SK-N-SH (cell line): Measurements from ENCODE around the gene BLOC1S1. TPM values are rescaled to one million over a fixed set of nuclear protein-coding genes. Genes with fewer than 3 reads are reported as not detected.

Experiments
- CTCF ChIA-PET: fragments of 300-600, 350-600 bp; formaldehyde crosslinking; extraction: SDS; loops from one replicate; lab custom pipeline; 2021; lab: Yijun Ruan, JAX
- POLR2A ChIA-PET: fragments of 350-600 bp; sonication (Branson Sonifier 250); formaldehyde crosslinking; extraction: SDS; loops from one replicate; lab custom pipeline; 2020; ENCODE audit warnings: antibody characterized with exemption, inconsistent platforms; lab: Yijun Ruan, JAX
- DNase-seq: peaks from one replicate; pipeline ENCODE4 v3.0.0; 2012
- H2AFZ ChIP-seq: fragments of 200-600 bp; sonication (generic); 2 replicates; pipeline ENCODE4 v1.8.1; 2016; ENCODE audit warnings: antibody characterized with exemption, mild to moderate bottlenecking, low read depth
- H3F3A ChIP-seq: fragments of 200-600 bp; sonication (generic); replicated peaks from 2 replicates; pipeline ENCODE3; 2016; ENCODE audit warnings: antibody characterized with exemption, mild to moderate bottlenecking; ENCODE audit not compliant: insufficient read depth
- H3K27ac ChIP-seq, 2 experiments: fragments of 200-500 bp in 1 of 2; fragments of 200-600 bp in 1 of 2; sonication (Bioruptor generic) in 1 of 2; sonication (generic), shearing (Covaris generic) in 1 of 2; 2 replicates each; pipeline versions ENCODE4 v1.5.1 to v1.6.1; 2014 to 2016; ENCODE audit warnings: low read depth in 2 of 2, inconsistent platforms in 1 of 2, low read length in 1 of 2, mild to moderate bottlenecking in 1 of 2, mixed read lengths in 1 of 2
- H3K27me3 ChIP-seq: fragments of 200-600 bp; sonication (generic), shearing (Covaris generic); 2 replicates; pipeline ENCODE4 v1.6.1; 2016; ENCODE audit warnings: mixed run types; ENCODE audit not compliant: insufficient read depth
- H3K36me3 ChIP-seq, 2 experiments: fragments of 200-500 bp in 1 of 2; fragments of 200-600 bp in 1 of 2; sonication (Bioruptor generic) in 1 of 2; sonication (generic) in 1 of 2; replicated peaks in 1 of 2; 2 replicates each; pipeline versions ENCODE3 to v1.5.1; 2014 to 2016; ENCODE audit warnings: low read length in 1 of 2, mild to moderate bottlenecking in 1 of 2; ENCODE audit not compliant: insufficient read depth in 2 of 2, control insufficient read depth in 1 of 2
- H3K4me1 ChIP-seq, 2 experiments: fragments of 200-500 bp in 1 of 2; fragments of 200-600 bp in 1 of 2; sonication (Bioruptor generic) in 1 of 2; sonication (generic), shearing (Covaris generic) in 1 of 2; 2 replicates each; pipeline versions ENCODE4 v1.5.1 to v1.6.1; 2014 to 2016; ENCODE audit warnings: low read depth in 1 of 2, low read length in 1 of 2, mixed run types in 1 of 2; ENCODE audit not compliant: insufficient read depth in 2 of 2, control insufficient read depth in 1 of 2
- H3K4me2 ChIP-seq: fragments of 200-600 bp; sonication (generic), shearing (Covaris generic); 2 replicates; pipeline ENCODE4 v1.6.1; 2017; ENCODE audit warnings: mixed run types
- H3K4me3 ChIP-seq, 2 experiments: fragments of 200-500 bp in 1 of 2; fragments of 200-600 bp in 1 of 2; sonication (Bioruptor generic) in 1 of 2; sonication (generic), shearing (Covaris generic) in 1 of 2; 2 replicates each; pipeline versions ENCODE4 v1.5.1 to v1.8.1; 2014 to 2016; ENCODE audit warnings: low read depth in 2 of 2, inconsistent platforms in 1 of 2, low read length in 1 of 2, mild to moderate bottlenecking in 1 of 2, mixed read lengths in 1 of 2, moderate library complexity in 1 of 2
- H3K79me2 ChIP-seq: fragments of 200-600 bp; sonication (generic); 2 replicates; pipeline ENCODE4 v1.8.1; 2017; ENCODE audit warnings: mild to moderate bottlenecking; ENCODE audit not compliant: insufficient read depth
- H3K9ac ChIP-seq: fragments of 200-600 bp; sonication (generic); 2 replicates; pipeline ENCODE4 v1.6.1; 2017; ENCODE audit warnings: mixed run types
- H3K9me2 ChIP-seq: fragments of 200-600 bp; sonication (generic); 2 replicates; pipeline ENCODE4 v1.6.1; 2017; ENCODE audit warnings: mixed run types
- H3K9me3 ChIP-seq: fragments of 200-600 bp; sonication (generic); 2 replicates; pipeline ENCODE4 v1.6.1; 2017; ENCODE audit warnings: mixed run types, mild to moderate bottlenecking, moderate library complexity
- H4K20me1 ChIP-seq: fragments of 200-600 bp; sonication (generic); 2 replicates; pipeline ENCODE4 v1.6.1; 2017; ENCODE audit warnings: mild to moderate bottlenecking, mixed run types; ENCODE audit not compliant: insufficient read depth
- CHD2 ChIP-seq: fragments of 150-350 bp; IDR thresholded peaks from 2 replicates; pipeline ENCODE4 v1.6.1; 2018; ENCODE audit warnings: low read length; ENCODE audit not compliant: partially characterized antibody
- CTCF ChIP-seq: fragments of 200-600 bp; sonication (generic); IDR thresholded peaks from 2 replicates; pipeline ENCODE4 v1.6.1; 2017; ENCODE audit warnings: antibody characterized with exemption, mild to moderate bottlenecking, moderate library complexity
- ELF1 ChIP-seq: IDR thresholded peaks from 2 replicates; pipeline ENCODE4 v1.4.0; 2012
- EP300 ChIP-seq, 2 experiments: IDR thresholded peaks; 2 replicates each; pipeline versions ENCODE4 v1.4.0 to v1.6.1; 2012; ENCODE audit warnings: borderline replicate concordance in 1 of 2, low read depth in 1 of 2, low read length in 1 of 2
- FOSL2 ChIP-seq: IDR thresholded peaks from 2 replicates; pipeline ENCODE4 v1.4.0; 2012; ENCODE audit warnings: low read depth, mild to moderate bottlenecking, moderate library complexity, borderline replicate concordance
- FOXJ3 ChIP-seq: sonication (generic); formaldehyde crosslinking; IDR thresholded peaks from 2 replicates; pipeline ENCODE4 v1.5.1; 2020; ENCODE audit warnings: mild to moderate bottlenecking, missing genetic modification reagents
- GABPA ChIP-seq: IDR thresholded peaks from 2 replicates; pipeline ENCODE4 v1.4.0; 2012; ENCODE audit warnings: low read depth, mild to moderate bottlenecking
- GATA2 ChIP-seq: sonication (generic); formaldehyde crosslinking; IDR thresholded peaks from 2 replicates; pipeline ENCODE4 v1.5.0; 2020; ENCODE audit warnings: mild to moderate bottlenecking, missing genetic modification reagents
- MAX ChIP-seq: IDR thresholded peaks from 2 replicates; pipeline ENCODE4 v1.4.0; 2012; ENCODE audit warnings: low read depth
- MEF2A ChIP-seq: IDR thresholded peaks from 2 replicates; pipeline ENCODE4 v1.4.0; 2012; ENCODE audit warnings: low read depth, borderline replicate concordance
- MXI1 ChIP-seq: IDR thresholded peaks from 2 replicates; pipeline ENCODE4 v1.6.1; 2012; ENCODE audit warnings: mild to moderate bottlenecking, low read depth, low read length, improper control_type of control experiment
- NFIC ChIP-seq: IDR thresholded peaks from 2 replicates; pipeline ENCODE4 v1.4.0; 2012; ENCODE audit warnings: borderline replicate concordance
- NRF1 ChIP-seq: IDR thresholded peaks from 2 replicates; pipeline ENCODE4 v1.6.1; 2012; ENCODE audit warnings: low read depth, mild to moderate bottlenecking, low read length
- POLR2AphosphoS5 ChIP-seq: IDR thresholded peaks from 2 replicates; pipeline ENCODE4 v1.6.1; 2012; ENCODE audit warnings: low read depth, low read length
- RAD21 ChIP-seq: IDR thresholded peaks from 2 replicates; pipeline ENCODE4 v1.6.1; 2012; ENCODE audit warnings: mild to moderate bottlenecking, low read length
- RCOR1 ChIP-seq: fragments of 150-350 bp; IDR thresholded peaks from 2 replicates; pipeline ENCODE4 v1.6.1; 2017; ENCODE audit warnings: antibody characterized with exemption, low read length
- RFX5 ChIP-seq: IDR thresholded peaks from 2 replicates; pipeline ENCODE4 v1.6.1; 2012; ENCODE audit warnings: mild to moderate bottlenecking, improper control_type of control experiment, low read length
- RXRA ChIP-seq: IDR thresholded peaks from 2 replicates; pipeline ENCODE4 v1.4.0; 2012; ENCODE audit warnings: low read depth, mild to moderate bottlenecking, borderline replicate concordance
- SIN3A ChIP-seq: IDR thresholded peaks from 2 replicates; pipeline ENCODE4 v1.6.1; 2012; ENCODE audit warnings: low read depth, mild to moderate bottlenecking, low read length, moderate library complexity, borderline replicate concordance
- TCF12 ChIP-seq: IDR thresholded peaks from 2 replicates; pipeline ENCODE4 v1.4.0; 2012
- TEAD4 ChIP-seq: IDR thresholded peaks from 2 replicates; pipeline ENCODE4 v1.4.0; 2012; ENCODE audit warnings: mild to moderate bottlenecking, borderline replicate concordance; ENCODE audit not compliant: insufficient read depth
- YY1 ChIP-seq: IDR thresholded peaks from 2 replicates; pipeline ENCODE4 v1.4.0; 2012; ENCODE audit warnings: low read depth, mild to moderate bottlenecking
- ZBTB33 ChIP-seq: IDR thresholded peaks from 2 replicates; pipeline ENCODE4 v1.4.0; 2012; ENCODE audit warnings: low read depth, borderline replicate concordance
- WGBS: methylation state at CpG from one replicate; pipeline ENCODE4 v1.1.6; 2017; ENCODE audit warnings: low lambda C conversion rate; 5-methylcytosine and 5-hydroxymethylcytosine counted together
- polyA plus RNA-seq, 3 experiments: library from polyadenylated mRNA; depleted of rRNA; stranded (reverse); fragments of >200 nt; gene quantifications; 2 replicates each; pipeline ENCODE4 v1.2.3, GENCODE V29; 2012
- TF ChIP-seq, protein P1 (sequence below): fragments of 150-350 bp; IDR thresholded peaks from 2 replicates; pipeline ENCODE4 v1.6.1; 2016; ENCODE audit warnings: mild to moderate bottlenecking, low read depth, low read length
- TF ChIP-seq, protein P2 (sequence below): IDR thresholded peaks from 2 replicates; pipeline ENCODE4; 2012

The BLOC1S1 gene
- polyA plus RNA-seq, 1 of the 3 experiments (the other 2 are of a cell fraction), result 331 TPM

GRCh38 chr12:55696796-55697462 is 18.9 kb upstream of the BLOC1S1 start:
- Histone ChIP-seq H3K9ac (no peak overlapping the region), H3K4me3 (no peak overlapping the region), H4K20me1 (no peaks in the 10 kb centered on the region), H3K4me2 (no peak overlapping the region), H3K79me2 (no peaks in the 10 kb centered on the region), H3F3A (no peaks in the 10 kb centered on the region), H3K9me3 (no peaks in the 10 kb centered on the region), H2AFZ (no peak overlapping the region), H3K4me1 (peaks cover 0 to 3% of the 10 kb centered on the region in 2 experiments; a peak in 1 of 4 replicates), H3K9me2 (no peaks in the 10 kb centered on the region), H3K27me3 (no peaks in the 10 kb centered on the region), H3K27ac (no peak overlapping the region), H3K36me3 (no peaks in the 10 kb centered on the region)
- CTCF ChIA-PET, result interaction anchor here (1.3 to 2.1 kb wide), 2 partner anchors 9 to 41 kb away, joined by 4 to 12 read pairs; no protein-coding TSS in a partner anchor
- 67% methylated on average over 11 of the region's 19 CpGs for WGBS
- TF ChIP-seq MXI1, result no peak
- TF ChIP-seq RFX5, result no peak
- no peak for TF ChIP-seq GABPA
- TF ChIP-seq RXRA, result no peak
- no peak for TF ChIP-seq MAX
- no peak for TF ChIP-seq YY1
- TF ChIP-seq RCOR1, result no peak
- TF ChIP-seq NRF1, result no peak
- no peak for TF ChIP-seq TCF12
- no peak for TF ChIP-seq CHD2
- TF ChIP-seq TEAD4, result no peak
- TF ChIP-seq CTCF, result no peak
- TF ChIP-seq, protein P1, sequence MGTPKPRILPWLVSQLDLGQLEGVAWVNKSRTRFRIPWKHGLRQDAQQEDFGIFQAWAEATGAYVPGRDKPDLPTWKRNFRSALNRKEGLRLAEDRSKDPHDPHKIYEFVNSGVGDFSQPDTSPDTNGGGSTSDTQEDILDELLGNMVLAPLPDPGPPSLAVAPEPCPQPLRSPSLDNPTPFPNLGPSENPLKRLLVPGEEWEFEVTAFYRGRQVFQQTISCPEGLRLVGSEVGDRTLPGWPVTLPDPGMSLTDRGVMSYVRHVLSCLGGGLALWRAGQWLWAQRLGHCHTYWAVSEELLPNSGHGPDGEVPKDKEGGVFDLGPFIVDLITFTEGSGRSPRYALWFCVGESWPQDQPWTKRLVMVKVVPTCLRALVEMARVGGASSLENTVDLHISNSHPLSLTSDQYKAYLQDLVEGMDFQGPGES, result no peak
- TF ChIP-seq NFIC, result no peak
- no peak for TF ChIP-seq FOXJ3
- no peak for TF ChIP-seq POLR2AphosphoS5
- TF ChIP-seq RAD21, result no peak
- POLR2A ChIA-PET, result no interaction called here
- DNase-seq, result no peak

DNA sequence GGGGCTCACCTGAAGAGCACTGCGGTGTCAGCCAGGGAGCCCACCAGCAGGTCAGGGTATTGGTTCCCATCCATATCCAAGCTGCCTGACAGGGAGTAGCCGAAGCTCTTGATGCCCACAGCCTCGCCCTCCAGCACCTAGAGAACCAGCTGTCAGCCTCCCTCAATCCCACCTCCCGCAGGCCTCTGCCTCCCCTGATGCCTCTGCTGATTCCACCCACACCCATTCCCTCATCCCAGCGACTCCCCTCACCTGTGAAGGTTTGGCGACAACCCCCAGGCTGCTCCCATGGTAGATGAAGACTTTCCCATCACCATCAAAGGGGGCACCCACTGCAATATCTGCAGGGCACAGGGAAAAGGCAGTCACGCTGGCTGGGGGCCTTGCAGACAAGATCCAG is 18.2 kb upstream of the BLOC1S1 start:
- POLR2A ChIA-PET, result no interaction called here
- TF ChIP-seq EP300 (IDR thresholded peaks at IDR 0.05; ENCODE audit: borderline replicate concordance in 1 of 2, low read depth in 1 of 2, low read length in 1 of 2), result no peak
- TF ChIP-seq, protein P2, sequence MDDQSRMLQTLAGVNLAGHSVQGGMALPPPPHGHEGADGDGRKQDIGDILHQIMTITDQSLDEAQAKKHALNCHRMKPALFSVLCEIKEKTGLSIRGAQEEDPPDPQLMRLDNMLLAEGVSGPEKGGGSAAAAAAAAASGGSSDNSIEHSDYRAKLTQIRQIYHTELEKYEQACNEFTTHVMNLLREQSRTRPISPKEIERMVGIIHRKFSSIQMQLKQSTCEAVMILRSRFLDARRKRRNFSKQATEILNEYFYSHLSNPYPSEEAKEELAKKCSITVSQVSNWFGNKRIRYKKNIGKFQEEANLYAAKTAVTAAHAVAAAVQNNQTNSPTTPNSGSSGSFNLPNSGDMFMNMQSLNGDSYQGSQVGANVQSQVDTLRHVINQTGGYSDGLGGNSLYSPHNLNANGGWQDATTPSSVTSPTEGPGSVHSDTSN, result no peak
- TF ChIP-seq FOXJ3, result no peak
- TF ChIP-seq ZBTB33, result no peak
- no peak for TF ChIP-seq RAD21
- TF ChIP-seq ELF1, result no peak
- no peak for TF ChIP-seq GATA2 (CRISPR knock-in tag)
- TF ChIP-seq NRF1, result no peak
- TF ChIP-seq MEF2A, result no peak
- TF ChIP-seq FOSL2, result no peak
- no peak for TF ChIP-seq SIN3A
- no peak for TF ChIP-seq RCOR1

More for the DNA sequence above, 18.2 kb upstream of the BLOC1S1 start:
- Histone ChIP-seq H3K79me2 (no peaks in the 10 kb centered on the region), H3K27ac (no peak overlapping the region), H3K4me2 (no peak overlapping the region), H3K9ac (no peak overlapping the region), H3K9me3 (no peaks in the 10 kb centered on the region), H4K20me1 (no peaks in the 10 kb centered on the region), H3F3A (no peaks in the 10 kb centered on the region), H3K27me3 (no peaks in the 10 kb centered on the region), H3K4me1 (peaks cover 0 to 3% of the 10 kb centered on the region in 2 experiments; a peak in 1 of 4 replicates), H3K9me2 (no peaks in the 10 kb centered on the region), H3K36me3 (no peaks in the 10 kb centered on the region), H2AFZ (no peak overlapping the region), H3K4me3 (no peak overlapping the region)
- WGBS, result 57% methylated on average over 7 of the region's 7 CpGs
- DNase-seq, result no peak
- CTCF ChIA-PET, result interaction anchor here (2.1 kb wide), 1 partner anchor 42 kb away, joined by 12 read pairs; no protein-coding TSS in a partner anchor
